HepG2 (cell line): ENCODE data around the gene PTH2. TPM values are rescaled to one million over a fixed set of nuclear protein-coding genes. Genes with fewer than 3 reads are reported as not detected.

Source experiments
- ATF1 ChIP-seq: IDR thresholded peaks from 2 replicates; pipeline ENCODE4 v1.6.1; 2016; ENCODE audit warnings: mild to moderate bottlenecking, control low read depth
- FIP1L1 ChIP-seq: fragments of 200-400 bp; formaldehyde crosslinking; IDR thresholded peaks from 2 replicates; pipeline ENCODE4 v1.6.1; 2018; ENCODE audit warnings: low read depth, mild to moderate bottlenecking, low read length, moderate library complexity, borderline replicate concordance; ENCODE audit not compliant: insufficient read depth
- FUBP1 ChIP-seq: sonication (generic); formaldehyde crosslinking; IDR thresholded peaks from 2 replicates; pipeline ENCODE4 v1.5.1; 2020; ENCODE audit warnings: missing genetic modification reagents, mild to moderate bottlenecking, borderline replicate concordance
- GATAD1 ChIP-seq: IDR thresholded peaks from 2 replicates; pipeline ENCODE4 v1.6.1; 2016; ENCODE audit warnings: missing genetic modification reagents, missing compliant biosample characterization
- KLF9 ChIP-seq: IDR thresholded peaks from 2 replicates; pipeline ENCODE4 v1.6.1; 2016; ENCODE audit warnings: low read depth
- MED8 ChIP-seq: sonication (generic); formaldehyde crosslinking; IDR thresholded peaks from 2 replicates; pipeline ENCODE4 v1.8.1; 2023; ENCODE audit warnings: mild to moderate bottlenecking, missing genetic modification reagents; ENCODE audit not compliant: insufficient replicate concordance
- NFIB ChIP-seq: sonication (generic); formaldehyde crosslinking; IDR thresholded peaks from 2 replicates; pipeline ENCODE4 v1.9.0; 2021; ENCODE audit warnings: missing genetic modification reagents, mild to moderate bottlenecking, borderline replicate concordance
- PRPF4 ChIP-seq: fragments of 200-400 bp; formaldehyde crosslinking; IDR thresholded peaks from 2 replicates; pipeline ENCODE4 v1.6.1; 2016; ENCODE audit warnings: low read length, low read depth; ENCODE audit not compliant: poor library complexity, severe bottlenecking
- TEAD3 ChIP-seq: optimal IDR thresholded peaks from 2 replicates; pipeline ENCODE3; 2016; ENCODE audit warnings: borderline replicate concordance
- THYN1 ChIP-seq: sonication (generic); formaldehyde crosslinking; IDR thresholded peaks from 2 replicates; pipeline ENCODE4 v1.8.1; 2023; ENCODE audit warnings: low read depth, mild to moderate bottlenecking, moderate library complexity, missing genetic modification reagents, borderline replicate concordance
- ZBTB1 ChIP-seq: sonication (generic); formaldehyde crosslinking; IDR thresholded peaks from 2 replicates; pipeline ENCODE4 v1.4.0; 2020; ENCODE audit warnings: missing genetic modification reagents, borderline replicate concordance
- ZBTB21 ChIP-seq: sonication (generic); formaldehyde crosslinking; IDR thresholded peaks from 2 replicates; pipeline ENCODE4 v1.4.0; 2020; ENCODE audit warnings: missing genetic modification reagents
- ZBTB44 ChIP-seq: sonication (generic); formaldehyde crosslinking; IDR thresholded peaks from 2 replicates; pipeline ENCODE4 v1.4.0; 2020; ENCODE audit warnings: missing genetic modification reagents
- ZNF232 ChIP-seq: sonication (generic); formaldehyde crosslinking; IDR thresholded peaks from 2 replicates; pipeline ENCODE4 v1.4.0; 2020; ENCODE audit warnings: missing genetic modification reagents, borderline replicate concordance
- ZNF607 ChIP-seq: sonication (generic); formaldehyde crosslinking; IDR thresholded peaks from 2 replicates; pipeline ENCODE4 v1.5.1; 2020; ENCODE audit warnings: missing genetic modification reagents, mild to moderate bottlenecking, borderline replicate concordance
- ZNF883 ChIP-seq: sonication (generic); formaldehyde crosslinking; IDR thresholded peaks from 2 replicates; pipeline ENCODE4 v1.5.1; 2020; ENCODE audit warnings: mild to moderate bottlenecking, missing genetic modification reagents; ENCODE audit errors: not compliant biosample characterization
- polyA plus RNA-seq, 8 experiments: library from polyadenylated mRNA; depleted of rRNA in 3 of 8; stranded (reverse) in 7 of 8; unstranded in 1 of 8; fragments of >200 nt; fragmentation: Illumina TruSeq in 4 of 8; extraction: Trizol in 4 of 8; gene quantifications; 2 replicates each; pipeline versions ENCODE4 v1.2.1 to v1.2.3, GENCODE V29; 2011 to 2016; ENCODE audit warnings: low read depth in 4 of 8, missing spikeins in 1 of 8, mixed read lengths in 1 of 8; ENCODE audit not compliant: insufficient read depth in 1 of 8
- total RNA-seq, 5 experiments: library from RNA; depleted of rRNA; stranded (reverse); fragments of >200 nt; fragmentation: Illumina TruSeq; extraction: Trizol; gene quantifications; 2 replicates each; pipeline ENCODE4 v1.2.3, GENCODE V29; 2016; ENCODE audit warnings: low read depth in 1 of 5
- TF ChIP-seq, protein P1 (sequence below): sonication (generic); formaldehyde crosslinking; IDR thresholded peaks from 2 replicates; pipeline ENCODE4 v1.5.1; 2020; ENCODE audit warnings: mild to moderate bottlenecking, missing genetic modification reagents
- TF ChIP-seq, protein P2 (sequence below): sonication (generic); formaldehyde crosslinking; IDR thresholded peaks from 2 replicates; pipeline ENCODE4 v1.8.1; 2023; ENCODE audit warnings: missing genetic modification reagents, mild to moderate bottlenecking, borderline replicate concordance
- TF ChIP-seq, protein P3 (sequence below): sonication (generic); formaldehyde crosslinking; IDR thresholded peaks from 2 replicates; pipeline ENCODE4 v1.8.0; 2022; ENCODE audit warnings: missing genetic modification reagents, mild to moderate bottlenecking, inconsistent platforms, borderline replicate concordance

The PTH2 gene
- total and polyA plus RNA-seq, 2 of the 13 experiments (the other 11 are each of a cell fraction or from before 2014, with no cell fraction given), result not detected

GRCh38 chr19:49443366-49444099 is 20.3 kb upstream of the PTH2 start (continued):
- TF ChIP-seq GATAD1 (CRISPR knock-in tag), result 0 out of 2 replicates have a peak, but pooled peaks have one; percentile 10
- TF ChIP-seq, protein P1, sequence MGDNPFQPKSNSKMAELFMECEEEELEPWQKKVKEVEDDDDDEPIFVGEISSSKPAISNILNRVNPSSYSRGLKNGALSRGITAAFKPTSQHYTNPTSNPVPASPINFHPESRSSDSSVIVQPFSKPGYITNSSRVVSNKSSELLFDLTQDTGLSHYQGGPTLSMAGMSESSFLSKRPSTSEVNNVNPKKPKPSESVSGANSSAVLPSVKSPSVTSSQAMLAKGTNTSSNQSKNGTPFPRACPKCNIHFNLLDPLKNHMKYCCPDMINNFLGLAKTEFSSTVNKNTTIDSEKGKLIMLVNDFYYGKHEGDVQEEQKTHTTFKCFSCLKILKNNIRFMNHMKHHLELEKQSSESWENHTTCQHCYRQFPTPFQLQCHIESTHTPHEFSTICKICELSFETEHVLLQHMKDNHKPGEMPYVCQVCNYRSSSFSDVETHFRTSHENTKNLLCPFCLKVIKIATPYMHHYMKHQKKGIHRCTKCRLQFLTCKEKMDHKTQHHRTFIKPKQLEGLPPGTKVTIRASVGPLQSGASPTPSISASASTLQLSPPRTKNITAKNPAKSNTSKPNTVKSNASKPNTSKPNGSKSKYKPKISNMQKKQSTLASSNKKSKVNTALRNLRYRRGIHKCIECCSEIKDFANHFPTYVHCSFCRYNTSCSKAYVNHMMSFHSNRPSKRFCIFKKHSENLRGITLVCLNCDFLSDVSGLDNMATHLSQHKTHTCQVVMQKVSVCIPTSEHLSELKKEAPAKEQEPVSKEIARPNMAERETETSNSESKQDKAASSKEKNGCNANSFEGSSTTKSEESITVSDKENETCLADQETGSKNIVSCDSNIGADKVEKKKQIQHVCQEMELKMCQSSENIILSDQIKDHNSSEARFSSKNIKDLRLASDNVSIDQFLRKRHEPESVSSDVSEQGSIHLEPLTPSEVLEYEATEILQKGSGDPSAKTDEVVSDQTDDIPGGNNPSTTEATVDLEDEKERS, result no peak
- no peak for TF ChIP-seq ZNF232 (CRISPR knock-in tag)
- TF ChIP-seq NFIB (CRISPR knock-in tag), result no peak
- no peak for TF ChIP-seq FIP1L1
- no peak for TF ChIP-seq ATF1 (CRISPR knock-in tag)
- peak; percentile 25 for TF ChIP-seq TEAD3 (CRISPR knock-in tag)
- TF ChIP-seq THYN1 (CRISPR knock-in tag), result no peak
- TF ChIP-seq KLF9 (CRISPR knock-in tag), result no peak; the same call in 1 of the 2 replicates
- no peak for TF ChIP-seq ZBTB1 (CRISPR knock-in tag)
- no peak for TF ChIP-seq PRPF4
- TF ChIP-seq MED8 (CRISPR knock-in tag), result no peak
- TF ChIP-seq FUBP1 (CRISPR knock-in tag), result no peak
- no peak for TF ChIP-seq ZBTB44 (CRISPR knock-in tag)
- peak; percentile 46; the same call in 1 of the 2 replicates for TF ChIP-seq ZNF607 (CRISPR knock-in tag)
- no peak for TF ChIP-seq ZBTB21 (CRISPR knock-in tag)
- TF ChIP-seq, protein P2, sequence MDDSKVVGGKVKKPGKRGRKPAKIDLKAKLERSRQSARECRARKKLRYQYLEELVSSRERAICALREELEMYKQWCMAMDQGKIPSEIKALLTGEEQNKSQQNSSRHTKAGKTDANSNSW (CRISPR knock-in tag), result 0 out of 2 replicates have a peak, but pooled peaks have one; percentile 56
- TF ChIP-seq, protein P3, sequence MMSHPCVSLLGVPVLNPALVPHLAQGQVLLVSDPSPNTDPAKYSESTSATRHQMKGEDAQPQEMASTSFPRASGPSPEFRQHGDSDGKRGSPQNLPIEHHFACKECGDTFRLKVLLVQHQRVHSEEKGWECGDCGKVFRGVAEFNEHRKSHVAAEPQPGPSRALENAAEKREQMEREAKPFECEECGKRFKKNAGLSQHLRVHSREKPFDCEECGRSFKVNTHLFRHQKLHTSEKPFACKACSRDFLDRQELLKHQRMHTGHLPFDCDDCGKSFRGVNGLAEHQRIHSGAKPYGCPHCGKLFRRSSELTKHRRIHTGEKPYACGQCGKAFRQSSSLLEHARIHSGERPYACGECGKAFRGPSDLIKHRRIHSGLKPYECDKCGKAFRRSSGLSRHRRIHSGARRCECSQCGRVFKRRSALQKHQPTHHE, result no peak
- TF ChIP-seq ZNF883 (CRISPR knock-in tag), result peak; percentile 57
